Muscle layer of colon (tissue), 2 donors: ENCODE results near the gene GPHB5.
"Not testable (repeated sequence)": the region's sequence is repeated elsewhere in the genome, so short reads cannot be mapped to it uniquely, and the experiment has no call there.

Experiments
- H3K27ac ChIP-seq: one replicate; pipeline ENCODE4 v1.7.0; 2013; ENCODE audit warnings: low read depth, mild to moderate bottlenecking, low read length, moderate library complexity
- H3K27me3 ChIP-seq, 2 donors: one replicate each; pipeline ENCODE4 v1.7.0; 2013; ENCODE audit warnings: low read length in 2 of 2, mild to moderate bottlenecking in 2 of 2; ENCODE audit not compliant: insufficient read depth in 2 of 2, control insufficient read depth in 1 of 2
- H3K36me3 ChIP-seq: one replicate; pipeline ENCODE4 v1.7.0; 2013; ENCODE audit warnings: mild to moderate bottlenecking, low read length; ENCODE audit not compliant: insufficient read depth
- H3K4me1 ChIP-seq: one replicate; pipeline ENCODE4 v1.7.0; 2013; ENCODE audit warnings: mild to moderate bottlenecking, low read length; ENCODE audit not compliant: insufficient read depth
- H3K4me3 ChIP-seq, 2 donors: one replicate each; pipeline ENCODE4 v1.7.0; 2013; ENCODE audit warnings: low read length in 2 of 2, low read depth in 1 of 2, mild to moderate bottlenecking in 1 of 2, moderate library complexity in 1 of 2
- H3K9ac ChIP-seq: one replicate; pipeline ENCODE4 v1.7.0; 2013; ENCODE audit warnings: low read length
- H3K9me3 ChIP-seq: one replicate; pipeline ENCODE4 v1.7.0; 2013; ENCODE audit warnings: mild to moderate bottlenecking, low read length
- donor health status: abdominal sarcoma.
- donor health status: Adenocarcinoma of cecum.

The GPHB5 gene

GRCh38 chr14:63290741-63291430 lies 27.8 kb downstream of the GPHB5 start:
- Histone ChIP-seq H3K27me3 (no peaks in the 10 kb centered on the region), H3K9me3 (no peaks in the 10 kb centered on the region), H3K27ac (no peak overlapping the region), H3K36me3 (peaks cover 5% of the 10 kb centered on the region), H3K4me3 (no peak overlapping the region), H3K9ac (no peak overlapping the region), H3K4me1 (no peaks in the 10 kb centered on the region)

DNA sequence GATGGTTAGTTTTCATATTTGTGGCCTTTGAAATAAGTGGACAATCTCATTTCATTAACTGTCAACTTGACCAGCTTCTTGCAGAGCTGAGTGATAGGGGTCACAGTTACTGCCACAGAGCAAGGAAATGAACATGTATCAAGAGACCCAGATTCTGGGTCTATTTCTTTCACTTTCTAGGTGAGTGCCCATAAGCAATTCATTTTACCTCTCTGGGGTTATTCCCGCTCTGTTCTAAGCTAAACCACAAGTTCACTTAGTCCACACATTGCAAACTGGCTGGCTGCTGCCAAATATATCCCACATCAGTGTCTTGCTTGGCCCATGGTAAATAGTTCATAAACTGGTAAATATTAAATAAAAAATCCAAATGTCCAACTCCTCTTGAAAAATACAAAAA lies 29.9 kb downstream of the GPHB5 start:
- H3K4me1 ChIP-seq: peaks cover 14% of the 10 kb centered on the region
- H3K36me3 ChIP-seq: peaks cover 7% of the 10 kb centered on the region
- H3K4me3 ChIP-seq: no peak overlapping the region
- no peak overlapping the region for H3K9ac ChIP-seq
- no peaks in the 10 kb centered on the region for H3K9me3 ChIP-seq
- H3K27me3 ChIP-seq: no peaks in the 10 kb centered on the region
- no peak overlapping the region for H3K27ac ChIP-seq

DNA sequence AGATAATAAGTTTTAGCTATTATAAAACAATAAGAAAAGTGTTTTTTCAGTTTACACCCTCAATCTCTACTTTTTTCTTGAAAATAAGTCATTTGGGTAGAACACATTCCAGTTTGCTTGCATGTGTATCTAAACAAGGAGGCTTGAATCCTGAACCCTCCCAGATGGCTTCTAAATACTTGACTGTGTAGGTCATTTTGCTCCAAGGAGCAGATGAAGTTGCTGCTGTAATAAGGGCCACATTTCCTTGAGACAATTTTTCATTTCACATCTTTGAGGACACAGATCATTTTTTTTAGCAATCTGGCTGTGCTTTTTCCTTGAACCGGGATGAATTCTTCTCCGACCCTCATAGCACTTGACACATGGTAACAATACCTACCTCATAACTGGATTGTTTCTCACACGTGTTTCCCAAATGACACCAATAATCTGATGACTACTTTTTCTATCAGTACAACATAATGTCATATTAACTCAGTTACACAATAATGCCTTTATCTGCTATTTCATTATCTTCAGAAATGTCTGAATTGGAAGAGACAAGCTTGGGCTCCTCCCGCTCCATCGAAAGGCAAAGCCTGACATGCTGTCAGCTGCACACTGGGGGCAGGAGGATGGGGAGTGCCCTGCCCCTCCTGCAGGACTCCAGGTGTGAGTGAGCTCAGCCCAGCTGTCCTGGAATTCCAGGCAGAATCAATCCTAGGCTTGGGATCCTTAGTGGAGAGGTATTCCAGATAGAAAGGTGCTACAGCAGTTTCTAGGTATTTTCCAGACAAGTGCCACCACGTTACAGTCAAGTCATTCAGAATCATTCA lies 30.9 kb downstream of the GPHB5 start:
- H3K4me1 ChIP-seq: peaks cover 23% of the 10 kb centered on the region
- H3K9ac ChIP-seq: no peak overlapping the region
- H3K4me3 ChIP-seq: no peak overlapping the region
- peaks cover 7% of the 10 kb centered on the region for H3K36me3 ChIP-seq
- no peaks in the 10 kb centered on the region for H3K9me3 ChIP-seq
- H3K27ac ChIP-seq: no peak overlapping the region
- H3K27me3 ChIP-seq: no peaks in the 10 kb centered on the region

- Histone ChIP-seq H3K27ac (no peak overlapping the region), H3K9ac (no peak overlapping the region), H3K36me3 (peaks cover 7% of the 10 kb centered on the region), H3K27me3 (no peaks in the 10 kb centered on the region), H3K4me3 (no peak overlapping the region), H3K9me3 (no peaks in the 10 kb centered on the region), H3K4me1 (peaks cover 27% of the 10 kb centered on the region)
Observed at GRCh38 chr14:63286071-63286470, 32.7 kb downstream of the GPHB5 start.

GRCh38 chr14:63283884-63284248 lies 34.9 kb downstream of the GPHB5 start:
- no peak overlapping the region for H3K27ac ChIP-seq
- peaks cover 7% of the 10 kb centered on the region for H3K36me3 ChIP-seq
- peaks cover 27% of the 10 kb centered on the region for H3K4me1 ChIP-seq
- no peaks in the 10 kb centered on the region for H3K9me3 ChIP-seq
- H3K27me3 ChIP-seq: no peaks in the 10 kb centered on the region
- H3K4me3 ChIP-seq: peak overlapping the region in 1 of 2 donors; percentile 40
- no peak overlapping the region for H3K9ac ChIP-seq

GRCh38 chr14:63282997-63283883 lies 35.5 kb downstream of the GPHB5 start:
- H3K36me3 ChIP-seq: peaks cover 7% of the 10 kb centered on the region
- H3K4me1 ChIP-seq: peaks cover 27% of the 10 kb centered on the region
- no peak overlapping the region for H3K27ac ChIP-seq
- H3K9ac ChIP-seq: no peak overlapping the region
- no peaks in the 10 kb centered on the region for H3K9me3 ChIP-seq
- peak overlapping the region in 1 of 2 donors; percentile 40 for H3K4me3 ChIP-seq
- H3K27me3 ChIP-seq: no peaks in the 10 kb centered on the region

- not testable (repeated sequence) for H3K27me3 ChIP-seq, H3K27ac ChIP-seq, H3K9ac ChIP-seq, H3K36me3 ChIP-seq, H3K9me3 ChIP-seq, H3K4me3 ChIP-seq
- peaks cover 28% of the 10 kb centered on the region for H3K4me1 ChIP-seq
Observed at GRCh38 chr14:63279933-63280332, 38.8 kb downstream of the GPHB5 start.

- H3K9me3 ChIP-seq: no peaks in the 10 kb centered on the region
- no peak overlapping the region for H3K27ac ChIP-seq
- H3K4me1 ChIP-seq: peaks cover 5% of the 10 kb centered on the region
- no peaks in the 10 kb centered on the region for H3K36me3 ChIP-seq
- no peak overlapping the region for H3K4me3 ChIP-seq
- H3K9ac ChIP-seq: no peak overlapping the region
- no peaks in the 10 kb centered on the region for H3K27me3 ChIP-seq
Observed at GRCh38 chr14:63277591-63278183, 41.0 kb downstream of the GPHB5 start.

DNA sequence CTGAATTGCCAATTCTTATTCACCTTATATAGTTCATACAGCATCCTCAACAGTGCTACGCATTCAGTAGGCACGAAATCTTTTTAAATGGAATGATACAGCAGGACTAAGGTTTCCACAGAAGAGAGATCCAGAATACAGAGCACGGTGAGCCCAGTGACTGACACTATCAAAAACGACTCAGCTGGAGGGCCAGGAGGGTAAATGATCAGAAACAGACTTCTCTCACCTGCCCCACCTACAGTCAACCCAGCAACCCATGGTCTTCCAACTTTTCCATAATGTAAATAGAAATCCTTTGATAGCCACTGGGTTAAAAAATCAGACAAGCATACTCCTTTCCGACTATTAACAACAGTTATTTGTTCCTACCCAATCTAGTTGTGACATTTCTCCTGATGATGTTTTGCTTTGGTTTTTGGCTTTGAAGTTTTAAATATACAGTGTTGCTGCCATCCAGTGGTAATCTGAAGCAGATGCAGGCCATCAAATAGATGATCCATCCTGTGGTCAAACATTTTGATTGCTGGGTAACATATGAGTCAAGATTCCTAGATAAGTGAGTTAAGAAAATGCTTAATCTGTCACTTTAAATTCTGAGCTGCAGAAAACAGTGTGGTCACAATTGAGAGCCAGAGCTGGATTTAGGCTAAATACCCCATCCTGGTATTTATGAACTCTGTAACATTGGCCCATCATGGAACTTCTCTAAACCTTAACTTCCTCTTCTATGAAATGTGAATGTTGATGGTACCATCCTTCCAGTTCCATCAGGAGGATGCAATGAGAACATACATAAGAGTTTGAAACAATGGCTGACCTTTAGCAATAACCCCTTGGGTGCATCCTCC lies 42.0 kb downstream of the GPHB5 start:
- Histone ChIP-seq H3K27me3 (no peaks in the 10 kb centered on the region), H3K9ac (no peak overlapping the region), H3K36me3 (no peaks in the 10 kb centered on the region), H3K4me3 (no peak overlapping the region), H3K4me1 (peaks cover 3% of the 10 kb centered on the region), H3K9me3 (no peaks in the 10 kb centered on the region), H3K27ac (no peak overlapping the region)

- Histone ChIP-seq H3K9me3 (no peaks in the 10 kb centered on the region), H3K4me3 (no peak overlapping the region), H3K27me3 (no peaks in the 10 kb centered on the region), H3K27ac (no peak overlapping the region), H3K36me3 (no peaks in the 10 kb centered on the region), H3K9ac (no peak overlapping the region), H3K4me1 (peaks cover 3% of the 10 kb centered on the region)
Observed at GRCh38 chr14:63276016-63276415, 42.7 kb downstream of the GPHB5 start.
